ENCODE results near the gene MYH7.

- TF ChIP-seq YY1 (IDR thresholded peaks at IDR 0.05) (no peak), MAX (IDR thresholded peaks at IDR 0.05) (no peak), ZBTB33 (IDR thresholded peaks at IDR 0.05) (no peak), RAD21 (IDR thresholded peaks at IDR 0.05) (no peak), JUND (IDR thresholded peaks at IDR 0.05) (no peak)
- TF ChIP-seq, protein P1, sequence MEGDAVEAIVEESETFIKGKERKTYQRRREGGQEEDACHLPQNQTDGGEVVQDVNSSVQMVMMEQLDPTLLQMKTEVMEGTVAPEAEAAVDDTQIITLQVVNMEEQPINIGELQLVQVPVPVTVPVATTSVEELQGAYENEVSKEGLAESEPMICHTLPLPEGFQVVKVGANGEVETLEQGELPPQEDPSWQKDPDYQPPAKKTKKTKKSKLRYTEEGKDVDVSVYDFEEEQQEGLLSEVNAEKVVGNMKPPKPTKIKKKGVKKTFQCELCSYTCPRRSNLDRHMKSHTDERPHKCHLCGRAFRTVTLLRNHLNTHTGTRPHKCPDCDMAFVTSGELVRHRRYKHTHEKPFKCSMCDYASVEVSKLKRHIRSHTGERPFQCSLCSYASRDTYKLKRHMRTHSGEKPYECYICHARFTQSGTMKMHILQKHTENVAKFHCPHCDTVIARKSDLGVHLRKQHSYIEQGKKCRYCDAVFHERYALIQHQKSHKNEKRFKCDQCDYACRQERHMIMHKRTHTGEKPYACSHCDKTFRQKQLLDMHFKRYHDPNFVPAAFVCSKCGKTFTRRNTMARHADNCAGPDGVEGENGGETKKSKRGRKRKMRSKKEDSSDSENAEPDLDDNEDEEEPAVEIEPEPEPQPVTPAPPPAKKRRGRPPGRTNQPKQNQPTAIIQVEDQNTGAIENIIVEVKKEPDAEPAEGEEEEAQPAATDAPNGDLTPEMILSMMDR (IDR thresholded peaks at IDR 0.05; ENCODE audit: low read depth, low read length, missing input control) = no peak
- TF ChIP-seq, protein P2, sequence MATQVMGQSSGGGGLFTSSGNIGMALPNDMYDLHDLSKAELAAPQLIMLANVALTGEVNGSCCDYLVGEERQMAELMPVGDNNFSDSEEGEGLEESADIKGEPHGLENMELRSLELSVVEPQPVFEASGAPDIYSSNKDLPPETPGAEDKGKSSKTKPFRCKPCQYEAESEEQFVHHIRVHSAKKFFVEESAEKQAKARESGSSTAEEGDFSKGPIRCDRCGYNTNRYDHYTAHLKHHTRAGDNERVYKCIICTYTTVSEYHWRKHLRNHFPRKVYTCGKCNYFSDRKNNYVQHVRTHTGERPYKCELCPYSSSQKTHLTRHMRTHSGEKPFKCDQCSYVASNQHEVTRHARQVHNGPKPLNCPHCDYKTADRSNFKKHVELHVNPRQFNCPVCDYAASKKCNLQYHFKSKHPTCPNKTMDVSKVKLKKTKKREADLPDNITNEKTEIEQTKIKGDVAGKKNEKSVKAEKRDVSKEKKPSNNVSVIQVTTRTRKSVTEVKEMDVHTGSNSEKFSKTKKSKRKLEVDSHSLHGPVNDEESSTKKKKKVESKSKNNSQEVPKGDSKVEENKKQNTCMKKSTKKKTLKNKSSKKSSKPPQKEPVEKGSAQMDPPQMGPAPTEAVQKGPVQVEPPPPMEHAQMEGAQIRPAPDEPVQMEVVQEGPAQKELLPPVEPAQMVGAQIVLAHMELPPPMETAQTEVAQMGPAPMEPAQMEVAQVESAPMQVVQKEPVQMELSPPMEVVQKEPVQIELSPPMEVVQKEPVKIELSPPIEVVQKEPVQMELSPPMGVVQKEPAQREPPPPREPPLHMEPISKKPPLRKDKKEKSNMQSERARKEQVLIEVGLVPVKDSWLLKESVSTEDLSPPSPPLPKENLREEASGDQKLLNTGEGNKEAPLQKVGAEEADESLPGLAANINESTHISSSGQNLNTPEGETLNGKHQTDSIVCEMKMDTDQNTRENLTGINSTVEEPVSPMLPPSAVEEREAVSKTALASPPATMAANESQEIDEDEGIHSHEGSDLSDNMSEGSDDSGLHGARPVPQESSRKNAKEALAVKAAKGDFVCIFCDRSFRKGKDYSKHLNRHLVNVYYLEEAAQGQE (IDR thresholded peaks at IDR 0.05) = no peak
Observed at GRCh38 chr14:23385244-23385641, 50.2 kb downstream of the MYH7 start.
